ENCODE measurements around the gene GON4L. TPM values are rescaled to one million over a fixed set of nuclear protein-coding genes. Genes with fewer than 3 reads are reported as not detected.

GON4L gene
- total RNA-seq, 5 donors from 2014 or later (not counting 1 experiment from before 2014, with no cell fraction given): 101 to 113 (median 105) TPM

DNA sequence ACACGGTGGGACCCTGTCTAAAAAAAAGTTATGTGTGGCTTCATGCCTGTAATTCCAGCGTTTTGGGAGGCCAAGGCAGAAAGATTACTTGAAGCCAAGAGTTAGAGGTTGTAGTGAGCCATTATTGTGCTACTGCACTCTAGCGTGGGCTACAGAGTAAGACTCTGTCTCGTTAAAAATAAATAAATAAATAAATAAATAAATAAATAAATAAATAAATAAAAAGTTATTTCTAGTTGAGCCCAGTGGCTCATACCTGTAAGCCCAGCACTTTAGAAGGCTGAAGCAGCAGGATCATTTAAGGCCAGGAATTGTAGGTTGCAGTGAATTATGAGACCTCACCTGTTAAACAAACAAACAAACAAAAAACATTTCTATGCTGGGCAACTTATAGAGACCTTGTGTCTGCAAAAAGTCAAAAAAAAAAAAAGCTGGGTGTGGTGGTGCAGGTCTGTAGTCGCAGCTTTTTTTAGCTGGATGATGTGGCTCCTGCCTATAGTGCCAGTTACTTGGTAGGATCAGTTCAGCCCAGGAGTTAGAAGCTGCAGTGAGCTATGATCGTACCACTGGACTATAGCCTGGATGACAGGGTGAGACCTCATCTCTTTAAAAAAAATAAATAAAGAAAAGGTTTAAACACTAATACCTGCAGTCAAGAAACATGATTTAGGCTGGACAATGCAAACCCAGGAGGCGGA, 25.6 kb downstream of the GON4L start:
- DNase-seq (no peak), ATAC-seq (replicated peaks in 1 of 4) (no peak)
- ChIA-PET CTCF (interaction anchor here in 1 of 2 donors (0.8 kb wide), 1 partner anchor 10 kb away, joined by 7 read pairs; no protein-coding TSS in a partner anchor), POLR2A (no interaction called here)
- no peaks in the 10 kb centered on the region for H3K27me3 ChIP-seq (replicated peaks in 1 of 2; ENCODE audit: control insufficient read depth in 2 of 2, extremely low read depth in 1 of 2, insufficient read depth in 2 of 2, low read length in 1 of 2)
- Mint-ChIP-seq H3K27ac (no peak overlapping the region), H3K9me3 (no peaks in the 10 kb centered on the region), H3K4me3 (no peak overlapping the region), H3K4me1 (peaks cover 18 to 25% (median 22%) of the 10 kb centered on the region in 3 donors), H3K36me3 (peaks cover 21% of the 10 kb centered on the region), H3K27me3 (no peaks in the 10 kb centered on the region)
- no peaks in the 10 kb centered on the region for H3K9me3 ChIP-seq
- H3K4me3 ChIP-seq (ENCODE audit: control insufficient read depth in 1 of 2, extremely low read depth in 1 of 2, low read length in 1 of 2): no peak overlapping the region
- peaks cover 0 to 3% of the 10 kb centered on the region in 2 experiments for H3K4me1 ChIP-seq (ENCODE audit: control insufficient read depth in 1 of 2, extremely low read depth in 1 of 2, insufficient read depth in 2 of 2, low read length in 2 of 2)
- 100% methylated on average over 2 of the region's 7 CpGs for WGBS (ENCODE audit: insufficient coverage)
- H3K36me3 ChIP-seq (ENCODE audit: control insufficient read depth in 2 of 2, extremely low read depth in 1 of 2, insufficient read depth in 1 of 2, low read length in 1 of 2): peaks cover under 1 to 6% of the 10 kb centered on the region in 2 donors
- H3K27ac ChIP-seq (ENCODE audit: low read length): no peak overlapping the region

DNA sequence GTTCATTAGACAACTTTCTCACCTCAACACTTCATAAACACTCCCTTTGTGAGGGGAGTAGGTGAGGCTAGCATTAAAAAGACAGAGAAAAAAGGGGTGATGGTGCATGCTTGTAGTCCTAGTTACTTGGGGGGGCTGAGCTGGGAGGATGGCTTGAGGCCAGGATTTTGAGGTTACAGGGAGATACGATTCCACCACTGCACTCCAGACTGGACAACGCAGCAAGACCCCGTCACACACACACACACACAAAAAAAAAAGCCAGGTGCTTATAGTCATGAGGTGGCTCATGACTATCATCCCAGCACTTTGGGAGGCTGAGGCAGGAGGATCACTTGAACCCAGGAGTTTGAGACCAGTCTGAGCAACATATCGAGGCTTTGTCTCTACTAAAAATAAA, 29.6 kb downstream of the GON4L start:
- peaks cover 31% of the 10 kb centered on the region for H3K36me3 Mint-ChIP-seq
- H3K36me3 ChIP-seq (ENCODE audit: control insufficient read depth in 2 of 2, extremely low read depth in 1 of 2, insufficient read depth in 1 of 2, low read length in 1 of 2): peaks cover 5 to 29% of the 10 kb centered on the region in 2 donors

DNA sequence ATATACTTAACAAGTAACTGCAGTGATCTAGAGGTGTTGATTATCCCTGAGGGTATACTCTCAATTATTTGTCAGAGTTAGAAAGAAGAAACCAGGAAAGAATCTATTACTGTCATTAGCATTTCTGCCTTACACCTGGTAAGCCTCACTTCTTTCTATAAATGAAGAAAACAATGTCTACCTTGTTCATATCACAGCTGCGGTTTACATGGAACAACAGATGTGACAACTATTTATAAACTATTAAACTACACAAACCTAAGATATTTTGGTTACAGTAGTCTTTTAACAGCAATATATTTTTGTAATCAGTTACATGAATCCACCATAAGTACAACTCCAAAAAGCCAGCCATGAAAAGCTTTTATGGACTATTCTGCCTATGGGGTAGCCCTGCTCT, 40.7 kb downstream of the GON4L start:
- no peak overlapping the region for H3K4me3 ChIP-seq (ENCODE audit: control insufficient read depth in 1 of 2, extremely low read depth in 1 of 2, low read length in 1 of 2)
- Mint-ChIP-seq H3K4me3 (no peak overlapping the region), H3K27me3 (no peaks in the 10 kb centered on the region), H3K36me3 (peaks cover 46% of the 10 kb centered on the region), H3K4me1 (no peaks in the 10 kb centered on the region), H3K27ac (no peak overlapping the region), H3K9me3 (no peaks in the 10 kb centered on the region)
- H3K9me3 ChIP-seq: no peaks in the 10 kb centered on the region
- POLR2A ChIA-PET: interaction anchor here (0.6 to 0.7 kb wide), 4 partner anchors 75 to 685 kb away, joined by 3 to 21 read pairs (median 4); no protein-coding TSS in a partner anchor
- ATAC-seq (replicated peaks in 1 of 4): no peak
- CTCF ChIA-PET: interaction anchor here in 1 of 2 donors (0.6 kb wide), 1 partner anchor 639 kb away, joined by 3 read pairs; no protein-coding TSS in a partner anchor
- peaks cover 8 to 73% of the 10 kb centered on the region in 2 donors for H3K36me3 ChIP-seq (ENCODE audit: control insufficient read depth in 2 of 2, extremely low read depth in 1 of 2, insufficient read depth in 1 of 2, low read length in 1 of 2)
- H3K27me3 ChIP-seq (replicated peaks in 1 of 2; ENCODE audit: control insufficient read depth in 2 of 2, extremely low read depth in 1 of 2, insufficient read depth in 2 of 2, low read length in 1 of 2): no peaks in the 10 kb centered on the region
- no CpG with 5 or more reads among the region's 1 CpG for WGBS (ENCODE audit: insufficient coverage)
- DNase-seq: no peak
- no peaks in the 10 kb centered on the region for H3K4me1 ChIP-seq (ENCODE audit: control insufficient read depth in 1 of 2, extremely low read depth in 1 of 2, insufficient read depth in 2 of 2, low read length in 2 of 2)
- H3K27ac ChIP-seq (ENCODE audit: low read length): no peak overlapping the region

More for the DNA sequence above, 29.6 kb downstream of the GON4L start:
- Mint-ChIP-seq H3K27ac (peak overlapping the region in 1 of 2 donors; percentile 28), H3K4me3 (no peak overlapping the region), H3K27me3 (no peaks in the 10 kb centered on the region), H3K4me1 (peaks cover 0 to 6% (median 3%) of the 10 kb centered on the region in 3 donors), H3K9me3 (no peaks in the 10 kb centered on the region)
- no peak overlapping the region for H3K27ac ChIP-seq (ENCODE audit: low read length)
- no CpG with 5 or more reads among the region's 4 CpGs for WGBS (ENCODE audit: insufficient coverage)
- ATAC-seq (replicated peaks in 1 of 4) (no peak), DNase-seq (no peak)
- no peaks in the 10 kb centered on the region for H3K9me3 ChIP-seq
- H3K27me3 ChIP-seq (replicated peaks in 1 of 2; ENCODE audit: control insufficient read depth in 2 of 2, extremely low read depth in 1 of 2, insufficient read depth in 2 of 2, low read length in 1 of 2): no peaks in the 10 kb centered on the region
- POLR2A ChIA-PET: interaction anchor here in 1 of 2 donors (0.5 kb wide), 1 partner anchor 213 kb away, joined by 5 read pairs; no protein-coding TSS in a partner anchor
- CTCF ChIA-PET: interaction anchor here in 1 of 2 donors (1.1 kb wide), 1 partner anchor 151 kb away, joined by 3 read pairs; the partner anchor contains the start of gene ARHGEF2
- H3K4me1 ChIP-seq (ENCODE audit: control insufficient read depth in 1 of 2, extremely low read depth in 1 of 2, insufficient read depth in 2 of 2, low read length in 2 of 2): no peaks in the 10 kb centered on the region
- H3K4me3 ChIP-seq (ENCODE audit: control insufficient read depth in 1 of 2, extremely low read depth in 1 of 2, low read length in 1 of 2): no peak overlapping the region

DNA sequence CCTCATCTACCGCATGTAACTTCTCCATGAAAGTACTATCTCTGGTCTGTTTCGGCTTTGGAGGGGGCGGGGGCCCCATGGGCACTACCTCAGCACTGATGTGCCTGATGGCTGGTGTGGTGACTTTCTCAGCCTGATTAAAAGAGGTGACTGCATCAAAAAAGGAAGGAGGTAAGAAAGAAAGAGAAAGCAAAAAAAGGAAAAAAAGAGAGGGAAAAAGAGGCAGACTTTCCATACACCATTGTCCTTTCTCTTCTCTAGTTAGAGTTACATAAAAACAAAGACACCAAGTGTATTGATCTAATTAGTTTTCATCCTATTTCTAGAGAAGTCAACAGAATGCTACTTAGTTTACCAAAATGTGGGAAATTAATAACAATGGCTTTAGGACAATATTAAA, 43.3 kb downstream of the GON4L start:
- H3K27ac Mint-ChIP-seq: peak overlapping the region in 1 of 2 donors; percentile 68
- Histone ChIP-seq H3K36me3 (ENCODE audit: control insufficient read depth in 2 of 2, extremely low read depth in 1 of 2, insufficient read depth in 1 of 2, low read length in 1 of 2) (peaks cover 6 to 55% of the 10 kb centered on the region in 2 donors), H3K4me3 (ENCODE audit: control insufficient read depth in 1 of 2, extremely low read depth in 1 of 2, low read length in 1 of 2) (no peak overlapping the region), H3K4me1 (ENCODE audit: control insufficient read depth in 1 of 2, extremely low read depth in 1 of 2, insufficient read depth in 2 of 2, low read length in 2 of 2) (no peaks in the 10 kb centered on the region), H3K27me3 (replicated peaks in 1 of 2; ENCODE audit: control insufficient read depth in 2 of 2, extremely low read depth in 1 of 2, insufficient read depth in 2 of 2, low read length in 1 of 2) (no peaks in the 10 kb centered on the region), H3K27ac (ENCODE audit: low read length) (no peak overlapping the region), H3K9me3 (no peaks in the 10 kb centered on the region)
- no CpG with 5 or more reads among the region's 3 CpGs for WGBS (ENCODE audit: insufficient coverage)
- DNase-seq (no peak), ATAC-seq (replicated peaks in 1 of 4) (no peak)
- no peak overlapping the region for H3K4me3 Mint-ChIP-seq
- no peaks in the 10 kb centered on the region for H3K27me3 Mint-ChIP-seq
- H3K9me3 Mint-ChIP-seq: no peaks in the 10 kb centered on the region
- ChIA-PET CTCF (no interaction called here), POLR2A (no interaction called here)
- H3K4me1 Mint-ChIP-seq: peaks cover 0 to 5% (median 4%) of the 10 kb centered on the region in 3 donors
- peaks cover 32% of the 10 kb centered on the region for H3K36me3 Mint-ChIP-seq

DNA sequence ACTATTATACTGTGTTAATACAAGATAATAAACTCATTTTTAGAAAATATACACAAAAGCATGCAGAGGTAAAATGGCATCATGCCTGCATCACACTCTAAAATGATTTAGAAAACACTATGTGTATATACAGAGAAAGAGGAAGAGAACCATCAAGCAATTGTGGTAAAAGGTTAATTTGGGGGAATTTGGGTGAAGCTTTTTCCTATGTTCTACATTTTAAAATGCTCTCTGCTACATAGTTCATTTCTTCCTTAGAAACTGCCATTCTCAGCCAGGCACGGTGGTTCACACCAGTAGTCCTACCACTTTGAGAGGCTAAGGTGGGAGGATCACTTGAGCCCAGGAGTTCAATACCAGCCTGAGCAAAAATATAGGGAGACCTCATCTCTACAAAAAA, 44.1 kb downstream of the GON4L start:
- ChIA-PET CTCF (no interaction called here), POLR2A (no interaction called here)
- H3K4me3 ChIP-seq (ENCODE audit: control insufficient read depth in 1 of 2, extremely low read depth in 1 of 2, low read length in 1 of 2): no peak overlapping the region
- Mint-ChIP-seq H3K9me3 (no peaks in the 10 kb centered on the region), H3K27me3 (no peaks in the 10 kb centered on the region), H3K36me3 (peaks cover 33% of the 10 kb centered on the region), H3K4me1 (peaks cover 0 to 9% (median 4%) of the 10 kb centered on the region in 3 donors), H3K4me3 (no peak overlapping the region), H3K27ac (no peak overlapping the region)
- no CpG with 5 or more reads among the region's 1 CpG for WGBS (ENCODE audit: insufficient coverage)
- no peak overlapping the region for H3K27ac ChIP-seq (ENCODE audit: low read length)
- H3K4me1 ChIP-seq (ENCODE audit: control insufficient read depth in 1 of 2, extremely low read depth in 1 of 2, insufficient read depth in 2 of 2, low read length in 2 of 2): no peaks in the 10 kb centered on the region
- H3K9me3 ChIP-seq: no peaks in the 10 kb centered on the region
- H3K27me3 ChIP-seq (replicated peaks in 1 of 2; ENCODE audit: control insufficient read depth in 2 of 2, extremely low read depth in 1 of 2, insufficient read depth in 2 of 2, low read length in 1 of 2): no peaks in the 10 kb centered on the region
- ATAC-seq (replicated peaks in 1 of 4): no peak
- DNase-seq: no peak
- peaks cover 6 to 52% of the 10 kb centered on the region in 2 donors for H3K36me3 ChIP-seq (ENCODE audit: control insufficient read depth in 2 of 2, extremely low read depth in 1 of 2, insufficient read depth in 1 of 2, low read length in 1 of 2)

DNA sequence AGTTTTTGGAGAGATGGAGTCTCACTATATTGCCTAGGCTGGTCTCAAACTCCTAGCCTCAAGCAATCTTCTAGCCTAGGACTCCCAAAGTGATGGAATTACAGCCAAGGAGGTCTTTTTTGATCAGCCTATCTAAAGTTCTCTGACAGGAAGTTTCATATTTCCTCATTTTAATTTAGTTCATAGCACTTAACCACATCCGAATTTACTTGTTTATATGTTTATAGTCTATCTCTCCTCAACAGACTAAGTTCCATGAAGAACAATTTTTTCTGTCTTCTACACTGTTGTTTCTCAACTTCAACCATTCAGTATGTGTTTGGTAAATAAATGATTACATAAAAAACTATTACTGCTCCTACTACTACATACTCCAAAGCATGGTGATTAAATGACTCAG, 47.9 kb downstream of the GON4L start:
- DNase-seq (no peak), ATAC-seq (replicated peaks in 1 of 4) (no peak)
- Histone ChIP-seq H3K36me3 (ENCODE audit: control insufficient read depth in 2 of 2, extremely low read depth in 1 of 2, insufficient read depth in 1 of 2, low read length in 1 of 2) (peaks cover 3 to 51% of the 10 kb centered on the region in 2 donors), H3K27me3 (replicated peaks in 1 of 2; ENCODE audit: control insufficient read depth in 2 of 2, extremely low read depth in 1 of 2, insufficient read depth in 2 of 2, low read length in 1 of 2) (no peaks in the 10 kb centered on the region), H3K9me3 (no peaks in the 10 kb centered on the region), H3K4me1 (ENCODE audit: control insufficient read depth in 1 of 2, extremely low read depth in 1 of 2, insufficient read depth in 2 of 2, low read length in 2 of 2) (no peaks in the 10 kb centered on the region), H3K4me3 (ENCODE audit: control insufficient read depth in 1 of 2, extremely low read depth in 1 of 2, low read length in 1 of 2) (no peak overlapping the region), H3K27ac (ENCODE audit: low read length) (no peak overlapping the region)
- Mint-ChIP-seq H3K9me3 (no peaks in the 10 kb centered on the region), H3K27me3 (no peaks in the 10 kb centered on the region), H3K4me3 (no peak overlapping the region), H3K27ac (peak overlapping the region in 1 of 2 donors; percentile 7), H3K4me1 (peaks cover 0 to 9% (median 4%) of the 10 kb centered on the region in 3 donors), H3K36me3 (peaks cover 24% of the 10 kb centered on the region)
- WGBS (ENCODE audit: insufficient coverage): no CpG with 5 or more reads among the region's 1 CpG
- ChIA-PET POLR2A (interaction anchor here in 1 of 2 donors (0.6 kb wide), 1 partner anchor 28 kb away, joined by 3 read pairs; no protein-coding TSS in a partner anchor), CTCF (no interaction called here)
